ENCODE measurements around the gene PPM1H. TPM values are rescaled to one million over a fixed set of nuclear protein-coding genes. Genes with fewer than 3 reads are reported as not detected.

The PPM1H gene
- total RNA-seq, 1 donor from 2014 or later, result 0.79 TPM

GRCh38 chr12:62629971-62630739 is 304.8 kb downstream of the PPM1H start:
- peak; percentile 32 for FAIRE-seq
- Histone ChIP-seq H3K27me3 (ENCODE audit: control insufficient read depth, insufficient read depth, low read length) (no peaks in the 10 kb centered on the region), H3K4me3 (ENCODE audit: low read depth, low read length) (no peak overlapping the region), H3K36me3 (ENCODE audit: control insufficient read depth, insufficient read depth, low read length) (no peaks in the 10 kb centered on the region)
- DNase-seq (ENCODE audit: low read depth), result no peak
- TF ChIP-seq CTCF (IDR thresholded peaks at IDR 0.05; ENCODE audit: insufficient read depth, low read length, severe bottlenecking), result no peak

- no peak for DNase-seq (ENCODE audit: low read depth)
- Histone ChIP-seq H3K4me3 (ENCODE audit: low read depth, low read length) (no peak overlapping the region), H3K36me3 (ENCODE audit: control insufficient read depth, insufficient read depth, low read length) (no peaks in the 10 kb centered on the region), H3K27me3 (ENCODE audit: control insufficient read depth, insufficient read depth, low read length) (no peaks in the 10 kb centered on the region)
- FAIRE-seq, result no peak
- no peak for TF ChIP-seq CTCF (IDR thresholded peaks at IDR 0.05; ENCODE audit: insufficient read depth, low read length, severe bottlenecking)
These were observed 305.5 kb downstream of the PPM1H start for GRCh38 chr12:62629413-62629812.

GRCh38 chr12:62627181-62627580 is 307.8 kb downstream of the PPM1H start:
- Histone ChIP-seq H3K36me3 (ENCODE audit: control insufficient read depth, insufficient read depth, low read length) (no peaks in the 10 kb centered on the region), H3K27me3 (ENCODE audit: control insufficient read depth, insufficient read depth, low read length) (no peaks in the 10 kb centered on the region), H3K4me3 (ENCODE audit: low read depth, low read length) (no peak overlapping the region)
- no peak for TF ChIP-seq CTCF (IDR thresholded peaks at IDR 0.05; ENCODE audit: insufficient read depth, low read length, severe bottlenecking)
- DNase-seq (ENCODE audit: low read depth), result no peak
- no peak for FAIRE-seq

GRCh38 chr12:62625228-62625627 is 309.7 kb downstream of the PPM1H start:
- peak; percentile 52 for DNase-seq (ENCODE audit: low read depth)
- no peaks in the 10 kb centered on the region for H3K27me3 ChIP-seq (ENCODE audit: control insufficient read depth, insufficient read depth, low read length)
- no peak for FAIRE-seq
- TF ChIP-seq CTCF (IDR thresholded peaks at IDR 0.05; ENCODE audit: insufficient read depth, low read length, severe bottlenecking), result no peak
- H3K4me3 ChIP-seq (ENCODE audit: low read depth, low read length), result no peak overlapping the region
- no peaks in the 10 kb centered on the region for H3K36me3 ChIP-seq (ENCODE audit: control insufficient read depth, insufficient read depth, low read length)

- no peak overlapping the region for H3K4me3 ChIP-seq (ENCODE audit: low read depth, low read length)
- no peak for FAIRE-seq
- no peak for DNase-seq (ENCODE audit: low read depth)
- TF ChIP-seq CTCF (IDR thresholded peaks at IDR 0.05; ENCODE audit: insufficient read depth, low read length, severe bottlenecking), result no peak
- H3K36me3 ChIP-seq (ENCODE audit: control insufficient read depth, insufficient read depth, low read length), result no peaks in the 10 kb centered on the region
- H3K27me3 ChIP-seq (ENCODE audit: control insufficient read depth, insufficient read depth, low read length), result no peaks in the 10 kb centered on the region
These were observed 312.8 kb downstream of the PPM1H start for GRCh38 chr12:62622177-62622576.
